Muscle layer of duodenum (tissue), 2 donors: Measurements from ENCODE around the gene RAP2B.
"Not testable (repeated sequence)": the region's sequence is repeated elsewhere in the genome, so short reads cannot be mapped to it uniquely, and the experiment has no call there.

Experiments
- H3K27ac ChIP-seq: one replicate; pipeline ENCODE4 v1.7.0; 2013; ENCODE audit warnings: mild to moderate bottlenecking, low read length
- H3K27me3 ChIP-seq: one replicate; pipeline ENCODE4 v1.7.0; 2013; ENCODE audit warnings: low read depth, mild to moderate bottlenecking, control low read depth, low read length
- H3K36me3 ChIP-seq, 2 donors: one replicate each; pipeline ENCODE4 v1.7.0; 2013; ENCODE audit warnings: low read length in 2 of 2, control low read depth in 1 of 2, mild to moderate bottlenecking in 1 of 2; ENCODE audit not compliant: insufficient read depth in 2 of 2, control insufficient read depth in 1 of 2
- H3K4me1 ChIP-seq, 2 donors: one replicate each; pipeline ENCODE4 v1.7.0; 2013; ENCODE audit warnings: low read length in 2 of 2, mild to moderate bottlenecking in 2 of 2, control low read depth in 1 of 2, moderate library complexity in 1 of 2; ENCODE audit not compliant: insufficient read depth in 2 of 2, control insufficient read depth in 1 of 2
- H3K4me3 ChIP-seq, 2 donors: one replicate each; pipeline ENCODE4 v1.7.0; 2013; ENCODE audit warnings: low read length in 2 of 2, low read depth in 1 of 2, mild to moderate bottlenecking in 1 of 2
- H3K9me3 ChIP-seq, 2 donors: one replicate each; pipeline ENCODE4 v1.7.0; 2013; ENCODE audit warnings: low read length in 2 of 2, control low read depth in 1 of 2, mild to moderate bottlenecking in 1 of 2; ENCODE audit not compliant: control insufficient read depth in 1 of 2
- donor health status: healthy.

The RAP2B gene

GRCh38 chr3:153144071-153144470, 18.0 kb upstream of the RAP2B start:
- H3K36me3 ChIP-seq = no peaks in the 10 kb centered on the region
- H3K4me1 ChIP-seq = peaks cover 0 to 1% of the 10 kb centered on the region in 2 donors
- no peaks in the 10 kb centered on the region for H3K27me3 ChIP-seq
- H3K9me3 ChIP-seq = no peaks in the 10 kb centered on the region
- H3K4me3 ChIP-seq = no peak overlapping the region
- no peak overlapping the region for H3K27ac ChIP-seq

GRCh38 chr3:153144779-153145178, 17.2 kb upstream of the RAP2B start:
- H3K27ac ChIP-seq = no peak overlapping the region
- H3K27me3 ChIP-seq = no peaks in the 10 kb centered on the region
- H3K9me3 ChIP-seq = no peaks in the 10 kb centered on the region
- H3K36me3 ChIP-seq = no peaks in the 10 kb centered on the region
- no peaks in the 10 kb centered on the region for H3K4me1 ChIP-seq
- no peak overlapping the region for H3K4me3 ChIP-seq

GRCh38 chr3:153145454-153145853, 16.6 kb upstream of the RAP2B start:
- Histone ChIP-seq H3K27ac (no peak overlapping the region), H3K36me3 (no peaks in the 10 kb centered on the region), H3K27me3 (no peaks in the 10 kb centered on the region), H3K9me3 (no peaks in the 10 kb centered on the region), H3K4me1 (no peaks in the 10 kb centered on the region), H3K4me3 (no peak overlapping the region)

GRCh38 chr3:153146191-153147053, 15.6 kb upstream of the RAP2B start:
- no peak overlapping the region for H3K4me3 ChIP-seq
- H3K4me1 ChIP-seq = no peaks in the 10 kb centered on the region
- H3K36me3 ChIP-seq = no peaks in the 10 kb centered on the region
- no peak overlapping the region for H3K27ac ChIP-seq
- no peaks in the 10 kb centered on the region for H3K9me3 ChIP-seq
- H3K27me3 ChIP-seq = no peaks in the 10 kb centered on the region

- Histone ChIP-seq H3K27me3 (no peaks in the 10 kb centered on the region), H3K4me1 (no peaks in the 10 kb centered on the region)
Measured at GRCh38 chr3:153150991-153151390, 11.0 kb upstream of the RAP2B start.

GRCh38 chr3:153155786-153156185, 6.2 kb upstream of the RAP2B start:
- H3K4me1 ChIP-seq, H3K9me3 ChIP-seq, H3K27ac ChIP-seq, H3K36me3 ChIP-seq, H3K27me3 ChIP-seq, H3K4me3 ChIP-seq: not testable (repeated sequence)

More at GRCh38 chr3:153150991-153151390, 11.0 kb upstream of the RAP2B start:
- no peaks in the 10 kb centered on the region for H3K9me3 ChIP-seq
- H3K27ac ChIP-seq = no peak overlapping the region
- H3K36me3 ChIP-seq = no peaks in the 10 kb centered on the region
- H3K4me3 ChIP-seq = no peak overlapping the region

GRCh38 chr3:153158189-153158588, 3.8 kb upstream of the RAP2B start:
- Histone ChIP-seq H3K4me3 (no peak overlapping the region), H3K27me3 (no peaks in the 10 kb centered on the region), H3K36me3 (no peaks in the 10 kb centered on the region), H3K4me1 (no peaks in the 10 kb centered on the region), H3K27ac (no peak overlapping the region), H3K9me3 (no peaks in the 10 kb centered on the region)

GRCh38 chr3:153158961-153159735, 2.9 kb upstream of the RAP2B start:
- Histone ChIP-seq H3K27ac (no peak overlapping the region), H3K36me3 (no peaks in the 10 kb centered on the region), H3K9me3 (no peaks in the 10 kb centered on the region), H3K4me1 (no peaks in the 10 kb centered on the region), H3K27me3 (no peaks in the 10 kb centered on the region), H3K4me3 (no peak overlapping the region)

GRCh38 chr3:153159771-153160397, 2.1 kb upstream of the RAP2B start:
- Histone ChIP-seq H3K27ac (peak overlapping the region; percentile 95), H3K27me3 (no peaks in the 10 kb centered on the region), H3K4me3 (peak overlapping the region; percentile 88 to 92), H3K4me1 (peaks cover 2 to 4% of the 10 kb centered on the region in 2 donors), H3K9me3 (no peaks in the 10 kb centered on the region), H3K36me3 (no peaks in the 10 kb centered on the region)

GRCh38 chr3:153160451-153161137, 1.4 kb upstream of the RAP2B start:
- Histone ChIP-seq H3K9me3 (no peaks in the 10 kb centered on the region), H3K27ac (peak overlapping the region; percentile 95)

More at GRCh38 chr3:153160451-153161137, 1.4 kb upstream of the RAP2B start:
- peak overlapping the region; percentile 88 to 92 for H3K4me3 ChIP-seq
- H3K27me3 ChIP-seq = no peaks in the 10 kb centered on the region
- H3K36me3 ChIP-seq = no peaks in the 10 kb centered on the region
- H3K4me1 ChIP-seq = peaks cover 9 to 12% of the 10 kb centered on the region in 2 donors
